PC-3 (cell line): ENCODE results near the gene ERGIC1. TPM values are rescaled to one million over a fixed set of nuclear protein-coding genes. Genes with fewer than 3 reads are reported as not detected.

ENCODE experiments used
- ATAC-seq: fragments of 200-7000 bp; cut with Tn5 transposase; 2 replicates; pipeline ENCODE4 v1.9.1; 2020; ENCODE audit warnings: mild to moderate bottlenecking, moderate library complexity
- BruUV-seq: library from RNA; stranded (reverse); fragments of 400-500 nt; replicated peaks from 2 replicates; lab custom pipeline; 2021; lab: Mats Ljungman, UMichigan
- CTCF ChIA-PET: fragments of 300-600 bp; sonication (Branson Sonifier 250); formaldehyde crosslinking; loops from one replicate; lab custom pipeline; 2022; ENCODE audit warnings: antibody characterized with exemption; lab: Charles Lee
- POLR2A ChIA-PET: fragments of 300-600 bp; sonication (Branson Sonifier 250); formaldehyde crosslinking; loops from one replicate; lab custom pipeline; 2022; ENCODE audit warnings: antibody characterized with exemption; ENCODE audit not compliant: unreplicated experiment; lab: Charles Lee
- DNase-seq: peaks from one replicate; pipeline ENCODE4 v3.0.0-alpha.2; 2015
- H2AFZ ChIP-seq: fragments of 300-600 bp; sonication (generic); 2 replicates; pipeline ENCODE4 v1.6.0; 2016; ENCODE audit warnings: antibody characterized with exemption, low read length
- H3F3A ChIP-seq: fragments of 300-600 bp; sonication (generic); one replicate; pipeline ENCODE4 v1.6.0; 2017; ENCODE audit warnings: antibody characterized with exemption, low read length, control low read depth, mild to moderate bottlenecking; ENCODE audit not compliant: unreplicated experiment
- H3K27ac ChIP-seq: fragments of 300-600 bp; sonication (generic); 2 replicates; pipeline ENCODE4 v1.5.1; 2016; ENCODE audit warnings: mild to moderate bottlenecking, low read length
- H3K27me3 ChIP-seq: fragments of 300-600 bp; sonication (generic); 2 replicates; pipeline ENCODE4 v1.6.1; 2016; ENCODE audit warnings: low read length, mixed read lengths
- H3K36me3 ChIP-seq: fragments of 300-600 bp; sonication (generic); 2 replicates; pipeline ENCODE4 v1.6.1; 2016; ENCODE audit warnings: low read depth, mixed run types, low read length, mixed read lengths
- H3K4me1 ChIP-seq: fragments of 300-600 bp; sonication (generic); 2 replicates; pipeline ENCODE4 v1.5.1; 2016; ENCODE audit warnings: low read length; ENCODE audit not compliant: insufficient read depth
- H3K4me2 ChIP-seq: fragments of 300-600 bp; sonication (generic); 2 replicates; pipeline ENCODE4 v1.6.0; 2016; ENCODE audit warnings: low read length
- H3K4me3 ChIP-seq: fragments of 300-600 bp; sonication (generic); 2 replicates; pipeline ENCODE4 v1.5.1; 2016; ENCODE audit warnings: mild to moderate bottlenecking, low read length, mixed read lengths
- H3K79me2 ChIP-seq: fragments of 300-600 bp; sonication (generic); 2 replicates; pipeline ENCODE4 v1.6.1; 2017; ENCODE audit warnings: low read length, mixed read lengths
- H3K9ac ChIP-seq: fragments of 300-600 bp; sonication (generic); 2 replicates; pipeline ENCODE4 v1.6.0; 2016; ENCODE audit warnings: mild to moderate bottlenecking, low read length
- H3K9me2 ChIP-seq: fragments of 300-600 bp; sonication (generic); replicated peaks from 2 replicates; pipeline ENCODE4 v1.6.1; 2016; ENCODE audit warnings: mixed run types, low read length, mixed read lengths
- H3K9me3 ChIP-seq: fragments of 300-600 bp; sonication (generic); 2 replicates; pipeline ENCODE4 v1.6.1; 2016; ENCODE audit warnings: low read length, mixed read lengths
- H4K20me1 ChIP-seq: fragments of 300-600 bp; sonication (generic); 2 replicates; pipeline ENCODE4 v1.6.1; 2016; ENCODE audit warnings: low read length, mixed read lengths
- EZH2 ChIP-seq: fragments of 300-600 bp; sonication (generic); IDR thresholded peaks from one replicate; pipeline ENCODE4 v1.6.1; 2017; ENCODE audit warnings: antibody characterized with exemption, mild to moderate bottlenecking, low read length; ENCODE audit not compliant: unreplicated experiment
- EZH2phosphoT487 ChIP-seq: fragments of 300-600 bp; sonication (generic); IDR thresholded peaks from 2 replicates; pipeline ENCODE4 v1.6.1; 2018; ENCODE audit warnings: mild to moderate bottlenecking, antibody characterized with exemption, low read length, borderline replicate concordance
- intact Hi-C: fragments of 100-400 bp; cut with micrococcal nuclease; formaldehyde crosslinking; loops from 2 replicates; pipeline ENCODE4 v1.9.0; 2023
- total RNA-seq: library from RNA; depleted of rRNA; stranded (reverse); fragments of >200 nt; gene quantifications from 2 replicates; pipeline ENCODE4 v1.2.3, GENCODE V29; 2014
- TF ChIP-seq, protein P1 (sequence below): fragments of 300-600 bp; sonication (generic); conservative IDR thresholded peaks from 2 replicates; pipeline ENCODE4 v1.5.1; 2017; ENCODE audit warnings: antibody characterized with exemption, low read depth, mild to moderate bottlenecking, low read length

ERGIC1 gene
- total RNA-seq, 1 experiment from 2014 or later = 148 TPM

DNA sequence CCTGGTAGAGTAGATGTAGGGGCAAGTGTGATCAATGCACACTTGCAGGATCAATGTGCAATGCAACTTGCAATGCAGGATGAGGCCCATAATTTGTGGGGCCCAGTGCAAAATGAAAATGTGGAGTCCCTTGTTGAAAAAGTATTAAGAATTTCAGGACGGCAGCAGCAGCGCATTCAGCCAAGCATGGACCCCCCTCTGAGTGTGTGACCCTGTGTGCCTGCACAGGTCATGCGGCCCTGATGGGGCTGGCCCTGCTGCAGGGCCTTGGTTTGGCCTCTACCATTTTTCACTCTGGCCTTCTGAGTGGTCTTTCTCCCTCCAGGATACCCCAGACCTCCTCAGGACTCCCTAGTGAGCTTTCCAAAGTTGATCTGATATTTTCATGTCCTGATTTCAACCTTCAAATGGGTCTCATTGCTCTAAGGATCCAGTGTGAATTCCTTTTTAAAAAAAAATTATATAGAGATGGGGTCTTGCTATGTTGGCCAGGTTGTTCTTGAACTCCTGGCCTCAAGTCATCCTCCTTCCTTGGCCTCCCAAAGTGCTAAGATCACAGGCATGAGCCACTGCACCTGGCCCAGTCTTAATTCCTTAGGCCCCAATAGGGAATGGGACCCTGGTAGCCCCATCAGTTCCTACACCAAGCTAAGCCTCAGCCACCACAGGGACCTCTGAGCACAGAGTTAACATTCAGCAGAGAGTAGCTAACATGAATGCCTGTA, 4.3 kb downstream of the ERGIC1 start:
- no peak for DNase-seq
- Histone ChIP-seq H3K4me2 (no peak overlapping the region), H3K9ac (no peak overlapping the region), H3K9me3 (no peaks in the 10 kb centered on the region), H3F3A (no peaks in the 10 kb centered on the region), H3K27ac (no peak overlapping the region), H4K20me1 (no peaks in the 10 kb centered on the region), H3K4me1 (peaks cover 15% of the 10 kb centered on the region), H2AFZ (no peak overlapping the region), H3K9me2 (no peaks in the 10 kb centered on the region), H3K36me3 (peaks cover 3% of the 10 kb centered on the region), H3K4me3 (no peak overlapping the region), H3K27me3 (no peaks in the 10 kb centered on the region), H3K79me2 (peaks cover 88% of the 10 kb centered on the region)
- ATAC-seq = no peak
- BruUV-seq = no TSS peak
- intact Hi-C loops = no loop called here
- ChIA-PET POLR2A (interaction anchor here (0.8 kb wide), 1 partner anchor 80 kb away, joined by 4 read pairs; no protein-coding TSS in a partner anchor), CTCF (no interaction called here)
- TF ChIP-seq, protein P1, sequence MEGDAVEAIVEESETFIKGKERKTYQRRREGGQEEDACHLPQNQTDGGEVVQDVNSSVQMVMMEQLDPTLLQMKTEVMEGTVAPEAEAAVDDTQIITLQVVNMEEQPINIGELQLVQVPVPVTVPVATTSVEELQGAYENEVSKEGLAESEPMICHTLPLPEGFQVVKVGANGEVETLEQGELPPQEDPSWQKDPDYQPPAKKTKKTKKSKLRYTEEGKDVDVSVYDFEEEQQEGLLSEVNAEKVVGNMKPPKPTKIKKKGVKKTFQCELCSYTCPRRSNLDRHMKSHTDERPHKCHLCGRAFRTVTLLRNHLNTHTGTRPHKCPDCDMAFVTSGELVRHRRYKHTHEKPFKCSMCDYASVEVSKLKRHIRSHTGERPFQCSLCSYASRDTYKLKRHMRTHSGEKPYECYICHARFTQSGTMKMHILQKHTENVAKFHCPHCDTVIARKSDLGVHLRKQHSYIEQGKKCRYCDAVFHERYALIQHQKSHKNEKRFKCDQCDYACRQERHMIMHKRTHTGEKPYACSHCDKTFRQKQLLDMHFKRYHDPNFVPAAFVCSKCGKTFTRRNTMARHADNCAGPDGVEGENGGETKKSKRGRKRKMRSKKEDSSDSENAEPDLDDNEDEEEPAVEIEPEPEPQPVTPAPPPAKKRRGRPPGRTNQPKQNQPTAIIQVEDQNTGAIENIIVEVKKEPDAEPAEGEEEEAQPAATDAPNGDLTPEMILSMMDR = no peak
- TF ChIP-seq EZH2 (no peak), EZH2phosphoT487 (no peak)

DNA sequence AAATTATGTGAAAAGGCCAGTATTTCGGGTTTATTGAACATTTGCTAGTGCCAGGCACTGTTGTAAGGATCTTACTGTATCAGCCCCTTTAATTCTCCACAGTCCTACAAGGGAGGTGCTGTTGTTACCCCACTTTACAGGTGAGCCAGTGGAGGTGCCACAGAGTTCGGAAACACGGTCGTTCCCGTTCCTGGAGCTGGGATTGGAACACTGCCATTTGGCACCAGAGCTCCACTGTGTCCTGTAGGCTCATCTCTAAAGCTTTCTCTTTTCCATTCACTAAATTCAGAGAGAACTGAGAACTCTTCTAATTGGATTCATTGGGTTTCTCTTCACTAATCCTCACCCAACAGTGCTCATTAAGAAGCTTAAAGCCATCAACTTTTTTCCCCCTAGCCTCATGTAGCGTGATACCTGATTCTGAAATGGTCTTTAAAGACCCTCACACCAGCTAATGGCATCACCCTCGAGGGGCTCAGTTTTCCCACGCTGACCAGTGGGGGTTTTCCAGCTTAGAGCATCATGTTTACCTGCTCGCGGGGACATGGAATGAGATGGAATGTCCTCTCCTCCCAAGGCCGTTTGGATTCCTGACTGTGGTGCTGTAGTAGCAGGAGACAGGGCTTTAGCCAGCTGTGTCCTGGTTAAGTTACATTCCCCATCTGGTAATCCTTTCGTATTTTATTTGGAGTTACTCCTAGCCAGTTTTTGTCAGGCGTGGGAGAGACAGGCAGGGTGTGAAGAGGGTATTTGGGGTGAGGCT, 5.8 kb downstream of the ERGIC1 start:
- Histone ChIP-seq H3K9me2 (no peaks in the 10 kb centered on the region), H3K9ac (no peak overlapping the region), H4K20me1 (no peaks in the 10 kb centered on the region), H3K27me3 (no peaks in the 10 kb centered on the region), H3K79me2 (peaks cover 96% of the 10 kb centered on the region), H3K4me2 (no peak overlapping the region), H3K4me3 (no peak overlapping the region), H3F3A (no peaks in the 10 kb centered on the region), H3K4me1 (peaks cover 15% of the 10 kb centered on the region), H3K9me3 (no peaks in the 10 kb centered on the region), H3K36me3 (peaks cover 6% of the 10 kb centered on the region), H2AFZ (no peak overlapping the region), H3K27ac (no peak overlapping the region)
- TF ChIP-seq EZH2 (no peak), EZH2phosphoT487 (no peak)
- TF ChIP-seq, protein P1 = no peak
- POLR2A ChIA-PET = no interaction called here
- ATAC-seq (no peak), DNase-seq (no peak)
- BruUV-seq = no TSS peak
- CTCF ChIA-PET = no interaction called here
- intact Hi-C loops = no loop called here
